ENCODE results near the gene STX16.

Gene STX16

GRCh38 chr20:58651946-58652605 is 993 bp downstream of the STX16 start:
- H3K27ac ChIP-seq: peak overlapping the region; percentile 87
- no peak for DNase-seq (ENCODE audit: low read depth, low spot score)

- H3K27ac ChIP-seq: peak overlapping the region; percentile 87
- no peak for DNase-seq (ENCODE audit: low read depth, low spot score)
Observed at GRCh38 chr20:58652606-58653294, 1.7 kb downstream of the STX16 start.

GRCh38 chr20:58654337-58654736 is 3.3 kb downstream of the STX16 start:
- DNase-seq (ENCODE audit: low read depth, low spot score): no peak
- H3K27ac ChIP-seq: no peak overlapping the region

GRCh38 chr20:58655328-58656107 is 4.4 kb downstream of the STX16 start:
- no peak for DNase-seq (ENCODE audit: low read depth, low spot score)
- no peak overlapping the region for H3K27ac ChIP-seq

- no peak overlapping the region for H3K27ac ChIP-seq
- no peak for DNase-seq (ENCODE audit: low read depth, low spot score)
Observed at GRCh38 chr20:58656831-58657230, 5.7 kb downstream of the STX16 start.

GRCh38 chr20:58657262-58657661 is 6.2 kb downstream of the STX16 start:
- no peak for DNase-seq (ENCODE audit: low read depth, low spot score)
- no peak overlapping the region for H3K27ac ChIP-seq

GRCh38 chr20:58657986-58658385 is 6.9 kb downstream of the STX16 start:
- DNase-seq (ENCODE audit: low read depth, low spot score): no peak
- no peak overlapping the region for H3K27ac ChIP-seq

GRCh38 chr20:58658760-58659159 is 7.7 kb downstream of the STX16 start:
- H3K27ac ChIP-seq: no peak overlapping the region
- DNase-seq (ENCODE audit: low read depth, low spot score): no peak

- no peak for DNase-seq (ENCODE audit: low read depth, low spot score)
- H3K27ac ChIP-seq: peak overlapping the region; percentile 30
Observed at GRCh38 chr20:58659841-58660240, 8.8 kb downstream of the STX16 start.

GRCh38 chr20:58660855-58661597 is 9.9 kb downstream of the STX16 start:
- H3K27ac ChIP-seq: no peak overlapping the region
- DNase-seq (ENCODE audit: low read depth, low spot score): no peak

GRCh38 chr20:58661598-58662473 is 10.8 kb downstream of the STX16 start:
- DNase-seq (ENCODE audit: low read depth, low spot score): no peak
- H3K27ac ChIP-seq: no peak overlapping the region

- no peak for DNase-seq (ENCODE audit: low read depth, low spot score)
- H3K27ac ChIP-seq: no peak overlapping the region
Observed at GRCh38 chr20:58664331-58664730, 13.2 kb downstream of the STX16 start.

- no peak for DNase-seq (ENCODE audit: low read depth, low spot score)
- H3K27ac ChIP-seq: no peak overlapping the region
Observed at GRCh38 chr20:58664883-58665282, 13.8 kb downstream of the STX16 start.

GRCh38 chr20:58665606-58666005 is 14.5 kb downstream of the STX16 start:
- DNase-seq (ENCODE audit: low read depth, low spot score): no peak
- no peak overlapping the region for H3K27ac ChIP-seq

- no peak for DNase-seq (ENCODE audit: low read depth, low spot score)
- no peak overlapping the region for H3K27ac ChIP-seq
Observed at GRCh38 chr20:58666702-58667101, 15.6 kb downstream of the STX16 start.

- no peak overlapping the region for H3K27ac ChIP-seq
- DNase-seq (ENCODE audit: low read depth, low spot score): no peak
Observed at GRCh38 chr20:58667975-58668374, 16.9 kb downstream of the STX16 start.

- no peak for DNase-seq (ENCODE audit: low read depth, low spot score)
- H3K27ac ChIP-seq: no peak overlapping the region
Observed at GRCh38 chr20:58668901-58669286, 17.8 kb downstream of the STX16 start.

GRCh38 chr20:58669287-58670006 is 18.4 kb downstream of the STX16 start:
- no peak for DNase-seq (ENCODE audit: low read depth, low spot score)
- H3K27ac ChIP-seq: no peak overlapping the region

GRCh38 chr20:58670102-58670501 is 19.0 kb downstream of the STX16 start:
- H3K27ac ChIP-seq: no peak overlapping the region
- no peak for DNase-seq (ENCODE audit: low read depth, low spot score)

Data from epithelial cell of prostate (primary cell).